Neural cell (in vitro differentiated cells): Measurements from ENCODE around the gene RFNG. TPM values are rescaled to one million over a fixed set of nuclear protein-coding genes. Genes with fewer than 3 reads are reported as not detected.
A peak's percentile ranks its signal among the peaks of the same experiment; 100 is the strongest.

ENCODE experiments used
- H2AFZ ChIP-seq: fragments of 200-600, 300-800 bp; sonication (generic), shearing (Covaris generic); 2 replicates; pipeline ENCODE4 v1.6.0; 2014; ENCODE audit warnings: low read depth, mild to moderate bottlenecking, antibody characterized with exemption, low read length, moderate library complexity
- H3F3A ChIP-seq: fragments of 200-600 bp; shearing (Covaris generic); 2 replicates; pipeline ENCODE4 v1.6.1; 2016; ENCODE audit warnings: mild to moderate bottlenecking, moderate library complexity, mixed read lengths, antibody characterized with exemption, low read length; ENCODE audit not compliant: insufficient read depth, poor library complexity, severe bottlenecking
- H3K27ac ChIP-seq: fragments of 200-600, 300-800 bp; sonication (generic), shearing (Covaris generic); 2 replicates; pipeline ENCODE4 v1.5.1; 2014; ENCODE audit warnings: mild to moderate bottlenecking, low read length, moderate library complexity
- H3K27me3 ChIP-seq: fragments of 300-800, 200-600 bp; sonication (generic), shearing (Covaris generic); 2 replicates; pipeline ENCODE4 v1.6.0; 2014; ENCODE audit warnings: mild to moderate bottlenecking, low read depth, low read length, moderate library complexity; ENCODE audit not compliant: insufficient read depth
- H3K36me3 ChIP-seq: fragments of 300-800, 200-600 bp; sonication (generic), shearing (Covaris generic); 2 replicates; pipeline ENCODE4 v1.5.1; 2014; ENCODE audit warnings: mild to moderate bottlenecking, antibody characterized with exemption, low read length, moderate library complexity; ENCODE audit not compliant: insufficient read depth
- H3K4me2 ChIP-seq: fragments of 300-800, 200-600 bp; sonication (generic), shearing (Covaris generic); 2 replicates; pipeline ENCODE4 v1.6.0; 2014; ENCODE audit warnings: mild to moderate bottlenecking, low read length
- H3K4me3 ChIP-seq: fragments of 300-800, 200-600 bp; sonication (generic), shearing (Covaris generic); 2 replicates; pipeline ENCODE4 v1.5.1; 2014; ENCODE audit warnings: mild to moderate bottlenecking, low read length, moderate library complexity
- H3K79me2 ChIP-seq: fragments of 200-600 bp; shearing (Covaris generic); replicated peaks from 2 replicates; pipeline ENCODE4 v1.6.0; 2014; ENCODE audit warnings: mild to moderate bottlenecking, low read length, moderate library complexity; ENCODE audit not compliant: insufficient read depth
- H3K9ac ChIP-seq: fragments of 300-800, 200-600 bp; sonication (generic), shearing (Covaris generic); 2 replicates; pipeline ENCODE4 v1.6.1; 2016; ENCODE audit warnings: mild to moderate bottlenecking, low read length, mixed read lengths
- H3K9me2 ChIP-seq: fragments of 200-600 bp; shearing (Covaris generic); 2 replicates; pipeline ENCODE4 v1.6.1; 2016; ENCODE audit warnings: mild to moderate bottlenecking, low read length, mixed read lengths; ENCODE audit not compliant: insufficient read depth
- H3K9me3 ChIP-seq: fragments of 200-600, 300-800 bp; sonication (generic), shearing (Covaris generic); 2 replicates; pipeline ENCODE4 v1.6.1; 2016; ENCODE audit warnings: mild to moderate bottlenecking, mixed run types, low read length, moderate library complexity, mixed read lengths
- H4K20me1 ChIP-seq: fragments of 200-600 bp; shearing (Covaris generic); 2 replicates; pipeline ENCODE4 v1.6.1; 2016; ENCODE audit warnings: mild to moderate bottlenecking, mixed run types; ENCODE audit not compliant: insufficient read depth
- CTCF ChIP-seq: fragments of 450-650 bp; IDR thresholded peaks from 2 replicates; pipeline ENCODE4 v1.5.1; 2014; ENCODE audit warnings: antibody characterized with exemption, mild to moderate bottlenecking, moderate library complexity; ENCODE audit not compliant: poor library complexity, severe bottlenecking
- EP300 ChIP-seq: fragments of 450-650 bp; conservative IDR thresholded peaks from 2 replicates; pipeline ENCODE4 v1.6.1; 2014; ENCODE audit warnings: antibody characterized with exemption, mild to moderate bottlenecking, moderate library complexity; ENCODE audit not compliant: poor library complexity, severe bottlenecking
- EZH2 ChIP-seq: fragments of 200-600, 300-800 bp; shearing (Covaris generic), sonication (generic); IDR thresholded peaks from 2 replicates; pipeline ENCODE4 v1.6.1; 2014; ENCODE audit warnings: antibody characterized with exemption, low read length, borderline replicate concordance, mild to moderate bottlenecking; ENCODE audit not compliant: insufficient read depth, poor library complexity, severe bottlenecking
- MXI1 ChIP-seq: fragments of 450-650 bp; conservative IDR thresholded peaks from 2 replicates; pipeline ENCODE4 v1.6.1; 2014; ENCODE audit warnings: antibody characterized with exemption, mild to moderate bottlenecking; ENCODE audit not compliant: poor library complexity, severe bottlenecking
- POLR2AphosphoS5 ChIP-seq: IDR thresholded peaks from 2 replicates; pipeline ENCODE4 v1.6.1; 2012
- RAD21 ChIP-seq: fragments of 450-650 bp; conservative IDR thresholded peaks from 2 replicates; pipeline ENCODE4 v1.6.1; 2014; ENCODE audit warnings: antibody characterized with exemption, mild to moderate bottlenecking, moderate library complexity
- SMC3 ChIP-seq: fragments of 450-650 bp; conservative IDR thresholded peaks from 2 replicates; pipeline ENCODE4 v1.6.1; 2014; ENCODE audit warnings: antibody characterized with exemption, mild to moderate bottlenecking, moderate library complexity; ENCODE audit not compliant: poor library complexity
- TAF1 ChIP-seq: IDR thresholded peaks from 2 replicates; pipeline ENCODE4 v1.6.1; 2012; ENCODE audit warnings: low read depth
- polyA plus RNA-seq: library from polyadenylated mRNA; depleted of rRNA; stranded (reverse); fragments of >200 nt; gene quantifications from 2 replicates; pipeline ENCODE4 v1.2.3, GENCODE V29; 2014
- TF ChIP-seq, protein P1 (sequence below): IDR thresholded peaks from 2 replicates; pipeline ENCODE4 v1.6.1; 2012; ENCODE audit warnings: borderline replicate concordance

Gene RFNG
- polyA plus RNA-seq, 1 donor from 2014 or later = 176 TPM

GRCh38 chr17:82098169-82098938 is 46.7 kb upstream of the RFNG start, which contains the start of gene FASN:
Gene FASN (minus strand): TSS chr17:82098236. CDS start chr17:82096445, 1,791 bp downstream.
- Histone ChIP-seq H3F3A (no peaks in the 10 kb centered on the region), H3K36me3 (no peaks in the 10 kb centered on the region), H2AFZ (peak within 1 kb of the TSS; percentile 27), H3K4me3 (peak within 1 kb of the TSS; percentile 95), H3K27me3 (no peaks in the 10 kb centered on the region), H3K4me2 (peak within 1 kb of the TSS; percentile 91), H4K20me1 (no peaks in the 10 kb centered on the region), H3K9me2 (no peaks in the 10 kb centered on the region), H3K9me3 (no peaks in the 10 kb centered on the region), H3K27ac (peak within 1 kb of the TSS; percentile 83), H3K9ac (peak within 1 kb of the TSS; percentile 90), H3K79me2 (peaks cover 24% of the 10 kb centered on the region)
- TF ChIP-seq RAD21 = no peak
- TF ChIP-seq CTCF = peak; percentile 71
- TF ChIP-seq SMC3 = peak; percentile 13
- TF ChIP-seq TAF1 = peak; percentile 84
- peak; percentile 83 for TF ChIP-seq POLR2AphosphoS5
- TF ChIP-seq EP300 = peak; percentile 64
- TF ChIP-seq, protein P1, sequence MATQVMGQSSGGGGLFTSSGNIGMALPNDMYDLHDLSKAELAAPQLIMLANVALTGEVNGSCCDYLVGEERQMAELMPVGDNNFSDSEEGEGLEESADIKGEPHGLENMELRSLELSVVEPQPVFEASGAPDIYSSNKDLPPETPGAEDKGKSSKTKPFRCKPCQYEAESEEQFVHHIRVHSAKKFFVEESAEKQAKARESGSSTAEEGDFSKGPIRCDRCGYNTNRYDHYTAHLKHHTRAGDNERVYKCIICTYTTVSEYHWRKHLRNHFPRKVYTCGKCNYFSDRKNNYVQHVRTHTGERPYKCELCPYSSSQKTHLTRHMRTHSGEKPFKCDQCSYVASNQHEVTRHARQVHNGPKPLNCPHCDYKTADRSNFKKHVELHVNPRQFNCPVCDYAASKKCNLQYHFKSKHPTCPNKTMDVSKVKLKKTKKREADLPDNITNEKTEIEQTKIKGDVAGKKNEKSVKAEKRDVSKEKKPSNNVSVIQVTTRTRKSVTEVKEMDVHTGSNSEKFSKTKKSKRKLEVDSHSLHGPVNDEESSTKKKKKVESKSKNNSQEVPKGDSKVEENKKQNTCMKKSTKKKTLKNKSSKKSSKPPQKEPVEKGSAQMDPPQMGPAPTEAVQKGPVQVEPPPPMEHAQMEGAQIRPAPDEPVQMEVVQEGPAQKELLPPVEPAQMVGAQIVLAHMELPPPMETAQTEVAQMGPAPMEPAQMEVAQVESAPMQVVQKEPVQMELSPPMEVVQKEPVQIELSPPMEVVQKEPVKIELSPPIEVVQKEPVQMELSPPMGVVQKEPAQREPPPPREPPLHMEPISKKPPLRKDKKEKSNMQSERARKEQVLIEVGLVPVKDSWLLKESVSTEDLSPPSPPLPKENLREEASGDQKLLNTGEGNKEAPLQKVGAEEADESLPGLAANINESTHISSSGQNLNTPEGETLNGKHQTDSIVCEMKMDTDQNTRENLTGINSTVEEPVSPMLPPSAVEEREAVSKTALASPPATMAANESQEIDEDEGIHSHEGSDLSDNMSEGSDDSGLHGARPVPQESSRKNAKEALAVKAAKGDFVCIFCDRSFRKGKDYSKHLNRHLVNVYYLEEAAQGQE = peak; percentile 35
- no peak for TF ChIP-seq EZH2
- peak; percentile 100 for TF ChIP-seq MXI1

DNA sequence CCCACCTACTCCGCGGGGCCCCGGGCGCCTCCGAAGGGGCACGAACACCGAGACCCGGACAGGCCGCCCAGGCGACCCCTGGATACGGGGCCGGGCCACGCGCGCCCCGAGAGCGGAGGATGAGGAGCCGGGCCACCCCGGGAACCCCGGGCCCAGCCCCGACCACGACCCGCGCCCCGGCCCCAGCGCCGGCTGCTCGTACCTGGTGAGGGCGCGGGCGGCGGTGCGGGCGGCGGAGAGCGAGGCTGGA is 46.2 kb upstream of the RFNG start:
- H3K27me3 ChIP-seq = no peaks in the 10 kb centered on the region
- H4K20me1 ChIP-seq = no peaks in the 10 kb centered on the region
- peak overlapping the region; percentile 83 for H3K27ac ChIP-seq
- no peaks in the 10 kb centered on the region for H3K9me3 ChIP-seq
- TF ChIP-seq EP300 (no peak), TAF1 (no peak), MXI1 (no peak), CTCF (no peak), EZH2 (no peak), RAD21 (no peak), POLR2AphosphoS5 (no peak), SMC3 (no peak)
- TF ChIP-seq, protein P1 = no peak
- no peak overlapping the region for H3K4me2 ChIP-seq
- no peak overlapping the region for H2AFZ ChIP-seq
- peak overlapping the region; percentile 95 for H3K4me3 ChIP-seq
- H3K36me3 ChIP-seq = no peaks in the 10 kb centered on the region
- no peaks in the 10 kb centered on the region for H3K9me2 ChIP-seq
- no peaks in the 10 kb centered on the region for H3F3A ChIP-seq
- peak overlapping the region; percentile 90 for H3K9ac ChIP-seq
- H3K79me2 ChIP-seq = peaks cover 24% of the 10 kb centered on the region
